ENCODE data around the gene LTBP3.
"Not testable (repeated sequence)": the region's sequence is repeated elsewhere in the genome, so short reads cannot be mapped to it uniquely, and the experiment has no call there.

Gene LTBP3

DNA sequence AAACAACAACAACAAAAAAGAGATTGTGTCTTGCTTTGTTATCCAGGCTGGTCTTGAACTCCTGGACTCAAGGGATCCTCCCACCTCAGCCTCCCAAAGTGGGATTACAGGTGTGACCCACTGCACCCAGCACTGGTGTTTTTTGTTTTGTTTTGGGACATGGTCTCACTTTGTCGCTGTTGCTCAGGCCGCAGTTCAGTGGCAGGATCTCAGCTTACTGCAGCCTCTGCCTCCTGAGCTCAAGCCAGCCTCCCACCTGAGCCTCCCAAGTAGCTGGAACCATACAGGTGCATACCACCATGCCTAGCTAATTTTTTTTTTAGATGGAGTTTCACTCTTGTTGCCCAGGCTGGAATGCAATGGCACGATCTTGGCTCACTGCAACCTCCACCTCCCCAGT is 45.8 kb downstream of the LTBP3 start:
- ChIA-PET POLR2A (interaction anchor here (28.2 kb wide), 1 partner anchor 90 kb away, joined by 1129 read pairs; the partner anchor contains the start of gene NEAT1), CTCF (interaction anchor here (0.7 to 1.5 kb wide), 2 partner anchors 12 to 21 kb away, joined by 3 to 7 read pairs; no protein-coding TSS in a partner anchor)
- not testable (repeated sequence) for H3K4me3 ChIP-seq (ENCODE audit: low read depth, low read length); H3K36me3 ChIP-seq (ENCODE audit: control insufficient read depth in 2 of 2, insufficient read depth in 1 of 2, low read length in 2 of 2); H3K27ac ChIP-seq (ENCODE audit: extremely low read depth, low read depth, low read length); H3K9me3 ChIP-seq (ENCODE audit: control insufficient read depth, insufficient read depth, low read depth, low read length); H3K4me1 ChIP-seq (ENCODE audit: control insufficient read depth, insufficient read depth, low read length)

DNA sequence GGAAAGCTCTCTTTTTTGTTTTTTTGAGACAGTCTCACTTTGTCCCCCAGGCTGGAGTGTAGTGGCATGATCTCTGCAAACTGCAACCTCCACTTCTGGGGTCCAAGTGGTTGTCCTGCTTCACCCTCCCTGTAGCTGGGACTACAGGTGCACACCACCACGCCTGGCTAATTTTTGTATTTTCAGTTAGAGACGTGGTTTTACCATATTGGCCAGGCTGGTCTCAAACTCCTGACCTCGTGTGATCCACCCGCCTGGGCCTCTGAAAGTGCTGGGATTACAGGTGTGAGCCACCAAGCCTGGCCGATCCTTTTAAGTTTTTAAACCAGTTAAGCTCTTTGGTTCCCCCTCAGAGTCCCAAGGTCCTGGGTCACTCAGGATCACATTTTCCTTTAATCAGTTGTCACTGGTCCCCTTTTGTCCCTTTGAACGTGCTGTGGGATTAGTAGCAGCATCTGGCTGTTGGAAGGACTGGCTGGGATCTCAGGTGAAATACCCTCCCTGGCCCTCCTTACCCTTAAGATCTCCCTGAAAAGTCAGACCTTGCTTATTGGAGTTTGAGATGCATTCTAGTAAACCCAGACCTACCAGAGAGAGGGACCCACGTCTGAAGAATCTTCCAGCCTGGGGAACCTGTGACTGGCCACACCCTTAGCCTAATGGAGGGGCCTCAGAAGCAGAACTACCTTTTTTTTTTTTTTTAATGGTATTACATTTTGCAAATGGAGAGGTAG is 51.2 kb downstream of the LTBP3 start:
- ChIA-PET CTCF (interaction anchor here (0.9 to 7.3 kb wide), 9 partner anchors 10 to 152 kb away, joined by 3 to 69 read pairs (median 6); no protein-coding TSS in a partner anchor), POLR2A (interaction anchor here (0.7 to 28.2 kb wide), 21 partner anchors 8 to 245 kb away, joined by 3 to 1129 read pairs (median 7); partner anchors contain the start of genes DPF2, MALAT1, NEAT1 and PCNX3)
- Histone ChIP-seq H3K9me3 (ENCODE audit: control insufficient read depth, insufficient read depth, low read depth, low read length) (no peaks in the 10 kb centered on the region), H3K4me3 (ENCODE audit: low read depth, low read length) (peak overlapping the region; percentile 27), H3K4me1 (ENCODE audit: control insufficient read depth, insufficient read depth, low read length) (no peaks in the 10 kb centered on the region), H3K27ac (ENCODE audit: extremely low read depth, low read depth, low read length) (peak overlapping the region; percentile 24; the same call in 1 of the 2 replicates), H3K36me3 (ENCODE audit: control insufficient read depth in 2 of 2, insufficient read depth in 1 of 2, low read length in 2 of 2) (peaks cover 0 to 49% of the 10 kb centered on the region in 2 experiments; a peak in 2 of 3 replicates)
- TF ChIP-seq ZNF571 (tag by site-specific recombination; IDR thresholded peaks at IDR 0.05): no peak
- TF ChIP-seq ZNF341 (tag by site-specific recombination; IDR thresholded peaks at IDR 0.05; ENCODE audit: low read depth): peak; percentile 60
- TF ChIP-seq IKZF3 (tag by site-specific recombination; IDR thresholded peaks at IDR 0.05): peak; percentile 46; the same call in 1 of the 2 replicates
- peak; percentile 52; the same call in 1 of the 2 replicates for TF ChIP-seq KLF7 (tag by site-specific recombination; IDR thresholded peaks at IDR 0.05; ENCODE audit: borderline replicate concordance)
- no peak for TF ChIP-seq ZNF48 (tag by site-specific recombination; IDR thresholded peaks at IDR 0.05)
- TF ChIP-seq KLF1 (tag by site-specific recombination; IDR thresholded peaks at IDR 0.05): 0 out of 2 replicates have a peak, but pooled peaks have one; percentile 8
- TF ChIP-seq KLF8 (tag by site-specific recombination; IDR thresholded peaks at IDR 0.05): peak; percentile 60; the same call in 1 of the 2 replicates
- TF ChIP-seq, protein P1, sequence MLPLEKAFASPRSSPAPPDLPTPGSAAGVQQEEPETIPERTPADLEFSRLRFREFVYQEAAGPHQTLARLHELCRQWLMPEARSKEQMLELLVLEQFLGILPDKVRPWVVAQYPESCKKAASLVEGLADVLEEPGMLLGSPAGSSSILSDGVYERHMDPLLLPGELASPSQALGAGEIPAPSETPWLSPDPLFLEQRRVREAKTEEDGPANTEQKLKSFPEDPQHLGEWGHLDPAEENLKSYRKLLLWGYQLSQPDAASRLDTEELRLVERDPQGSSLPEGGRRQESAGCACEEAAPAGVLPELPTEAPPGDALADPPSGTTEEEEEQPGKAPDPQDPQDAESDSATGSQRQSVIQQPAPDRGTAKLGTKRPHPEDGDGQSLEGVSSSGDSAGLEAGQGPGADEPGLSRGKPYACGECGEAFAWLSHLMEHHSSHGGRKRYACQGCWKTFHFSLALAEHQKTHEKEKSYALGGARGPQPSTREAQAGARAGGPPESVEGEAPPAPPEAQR (tag by site-specific recombination; IDR thresholded peaks at IDR 0.05): no peak
- TF ChIP-seq ZNF2 (tag by site-specific recombination; IDR thresholded peaks at IDR 0.05): peak; percentile 65; the same call in 1 of the 2 replicates
- TF ChIP-seq, protein P2, sequence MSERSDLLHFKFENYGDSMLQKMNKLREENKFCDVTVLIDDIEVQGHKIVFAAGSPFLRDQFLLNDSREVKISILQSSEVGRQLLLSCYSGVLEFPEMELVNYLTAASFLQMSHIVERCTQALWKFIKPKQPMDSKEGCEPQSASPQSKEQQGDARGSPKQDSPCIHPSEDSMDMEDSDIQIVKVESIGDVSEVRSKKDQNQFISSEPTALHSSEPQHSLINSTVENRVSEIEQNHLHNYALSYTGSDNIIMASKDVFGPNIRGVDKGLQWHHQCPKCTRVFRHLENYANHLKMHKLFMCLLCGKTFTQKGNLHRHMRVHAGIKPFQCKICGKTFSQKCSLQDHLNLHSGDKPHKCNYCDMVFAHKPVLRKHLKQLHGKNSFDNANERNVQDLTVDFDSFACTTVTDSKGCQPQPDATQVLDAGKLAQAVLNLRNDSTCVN (tag by site-specific recombination; optimal IDR thresholded peaks at IDR 0.05): peak; percentile 11
- TF ChIP-seq, protein P3, sequence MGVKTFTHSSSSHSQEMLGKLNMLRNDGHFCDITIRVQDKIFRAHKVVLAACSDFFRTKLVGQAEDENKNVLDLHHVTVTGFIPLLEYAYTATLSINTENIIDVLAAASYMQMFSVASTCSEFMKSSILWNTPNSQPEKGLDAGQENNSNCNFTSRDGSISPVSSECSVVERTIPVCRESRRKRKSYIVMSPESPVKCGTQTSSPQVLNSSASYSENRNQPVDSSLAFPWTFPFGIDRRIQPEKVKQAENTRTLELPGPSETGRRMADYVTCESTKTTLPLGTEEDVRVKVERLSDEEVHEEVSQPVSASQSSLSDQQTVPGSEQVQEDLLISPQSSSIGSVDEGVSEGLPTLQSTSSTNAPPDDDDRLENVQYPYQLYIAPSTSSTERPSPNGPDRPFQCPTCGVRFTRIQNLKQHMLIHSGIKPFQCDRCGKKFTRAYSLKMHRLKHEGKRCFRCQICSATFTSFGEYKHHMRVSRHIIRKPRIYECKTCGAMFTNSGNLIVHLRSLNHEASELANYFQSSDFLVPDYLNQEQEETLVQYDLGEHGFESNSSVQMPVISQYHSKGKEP (tag by site-specific recombination; IDR thresholded peaks at IDR 0.05): no peak; the same call in 1 of the 2 replicates
- peak; percentile 66 for TF ChIP-seq ZEB2 (tag by site-specific recombination; IDR thresholded peaks at IDR 0.05)
- no peak for TF ChIP-seq ZBTB1 (tag by site-specific recombination; IDR thresholded peaks at IDR 0.05)
- 0 out of 2 replicates have a peak, but pooled peaks have one; percentile 67 for TF ChIP-seq ZNF600 (tag by site-specific recombination; IDR thresholded peaks at IDR 0.05)
- no peak for TF ChIP-seq TRIM28 (IDR thresholded peaks at IDR 0.05; ENCODE audit: borderline replicate concordance, low read length)
- no peak for TF ChIP-seq ZNF626 (tag by site-specific recombination; IDR thresholded peaks at IDR 0.05)
- TF ChIP-seq, protein P4, sequence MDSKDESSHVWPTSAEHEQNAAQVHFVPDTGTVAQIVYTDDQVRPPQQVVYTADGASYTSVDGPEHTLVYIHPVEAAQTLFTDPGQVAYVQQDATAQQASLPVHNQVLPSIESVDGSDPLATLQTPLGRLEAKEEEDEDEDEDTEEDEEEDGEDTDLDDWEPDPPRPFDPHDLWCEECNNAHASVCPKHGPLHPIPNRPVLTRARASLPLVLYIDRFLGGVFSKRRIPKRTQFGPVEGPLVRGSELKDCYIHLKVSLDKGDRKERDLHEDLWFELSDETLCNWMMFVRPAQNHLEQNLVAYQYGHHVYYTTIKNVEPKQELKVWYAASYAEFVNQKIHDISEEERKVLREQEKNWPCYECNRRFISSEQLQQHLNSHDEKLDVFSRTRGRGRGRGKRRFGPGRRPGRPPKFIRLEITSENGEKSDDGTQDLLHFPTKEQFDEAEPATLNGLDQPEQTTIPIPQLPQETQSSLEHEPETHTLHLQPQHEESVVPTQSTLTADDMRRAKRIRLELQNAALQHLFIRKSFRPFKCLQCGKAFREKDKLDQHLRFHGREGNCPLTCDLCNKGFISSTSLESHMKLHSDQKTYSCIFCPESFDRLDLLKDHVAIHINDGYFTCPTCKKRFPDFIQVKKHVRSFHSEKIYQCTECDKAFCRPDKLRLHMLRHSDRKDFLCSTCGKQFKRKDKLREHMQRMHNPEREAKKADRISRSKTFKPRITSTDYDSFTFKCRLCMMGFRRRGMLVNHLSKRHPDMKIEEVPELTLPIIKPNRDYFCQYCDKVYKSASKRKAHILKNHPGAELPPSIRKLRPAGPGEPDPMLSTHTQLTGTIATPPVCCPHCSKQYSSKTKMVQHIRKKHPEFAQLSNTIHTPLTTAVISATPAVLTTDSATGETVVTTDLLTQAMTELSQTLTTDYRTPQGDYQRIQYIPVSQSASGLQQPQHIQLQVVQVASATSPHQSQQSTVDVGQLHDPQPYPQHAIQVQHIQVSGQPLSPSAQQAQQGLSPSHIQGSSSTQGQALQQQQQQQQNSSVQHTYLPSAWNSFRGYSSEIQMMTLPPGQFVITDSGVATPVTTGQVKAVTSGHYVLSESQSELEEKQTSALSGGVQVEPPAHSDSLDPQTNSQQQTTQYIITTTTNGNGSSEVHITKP (tag by site-specific recombination; IDR thresholded peaks at IDR 0.05): peak; percentile 89
- TF ChIP-seq, protein P5, sequence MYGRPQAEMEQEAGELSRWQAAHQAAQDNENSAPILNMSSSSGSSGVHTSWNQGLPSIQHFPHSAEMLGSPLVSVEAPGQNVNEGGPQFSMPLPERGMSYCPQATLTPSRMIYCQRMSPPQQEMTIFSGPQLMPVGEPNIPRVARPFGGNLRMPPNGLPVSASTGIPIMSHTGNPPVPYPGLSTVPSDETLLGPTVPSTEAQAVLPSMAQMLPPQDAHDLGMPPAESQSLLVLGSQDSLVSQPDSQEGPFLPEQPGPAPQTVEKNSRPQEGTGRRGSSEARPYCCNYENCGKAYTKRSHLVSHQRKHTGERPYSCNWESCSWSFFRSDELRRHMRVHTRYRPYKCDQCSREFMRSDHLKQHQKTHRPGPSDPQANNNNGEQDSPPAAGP (tag by site-specific recombination; IDR thresholded peaks at IDR 0.05): peak; percentile 64
- TF ChIP-seq ZNF391 (tag by site-specific recombination; IDR thresholded peaks at IDR 0.05; ENCODE audit: borderline replicate concordance, low read depth): no peak
- TF ChIP-seq, protein P6, sequence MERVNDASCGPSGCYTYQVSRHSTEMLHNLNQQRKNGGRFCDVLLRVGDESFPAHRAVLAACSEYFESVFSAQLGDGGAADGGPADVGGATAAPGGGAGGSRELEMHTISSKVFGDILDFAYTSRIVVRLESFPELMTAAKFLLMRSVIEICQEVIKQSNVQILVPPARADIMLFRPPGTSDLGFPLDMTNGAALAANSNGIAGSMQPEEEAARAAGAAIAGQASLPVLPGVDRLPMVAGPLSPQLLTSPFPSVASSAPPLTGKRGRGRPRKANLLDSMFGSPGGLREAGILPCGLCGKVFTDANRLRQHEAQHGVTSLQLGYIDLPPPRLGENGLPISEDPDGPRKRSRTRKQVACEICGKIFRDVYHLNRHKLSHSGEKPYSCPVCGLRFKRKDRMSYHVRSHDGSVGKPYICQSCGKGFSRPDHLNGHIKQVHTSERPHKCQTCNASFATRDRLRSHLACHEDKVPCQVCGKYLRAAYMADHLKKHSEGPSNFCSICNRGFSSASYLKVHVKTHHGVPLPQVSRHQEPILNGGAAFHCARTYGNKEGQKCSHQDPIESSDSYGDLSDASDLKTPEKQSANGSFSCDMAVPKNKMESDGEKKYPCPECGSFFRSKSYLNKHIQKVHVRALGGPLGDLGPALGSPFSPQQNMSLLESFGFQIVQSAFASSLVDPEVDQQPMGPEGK (tag by site-specific recombination; IDR thresholded peaks at IDR 0.05): peak; percentile 69; the same call in 1 of the 2 replicates

Data from HEK293 (cell line).